HG03135 (cell line): Measurements from ENCODE around the gene ATP11C.
"Not testable (repeated sequence)": the region's sequence is repeated elsewhere in the genome, so short reads cannot be mapped to it uniquely, and the experiment has no call there.

ENCODE experiments used
- ATAC-seq: cut with Tn5 transposase; IDR thresholded peaks from one replicate; pipeline ENCODE4 v1.9.1; 2021; ENCODE audit warnings: mild to moderate bottlenecking, moderate library complexity; ENCODE audit not compliant: unreplicated experiment

The ATP11C gene

GRCh38 chrX:139924696-139925095 lies 8.2 kb downstream of the ATP11C start:
- ATAC-seq, result no peak

GRCh38 chrX:139924069-139924695 lies 8.7 kb downstream of the ATP11C start:
- ATAC-seq, result no peak

GRCh38 chrX:139921142-139921541 lies 11.7 kb downstream of the ATP11C start:
- not testable (repeated sequence) for ATAC-seq

DNA sequence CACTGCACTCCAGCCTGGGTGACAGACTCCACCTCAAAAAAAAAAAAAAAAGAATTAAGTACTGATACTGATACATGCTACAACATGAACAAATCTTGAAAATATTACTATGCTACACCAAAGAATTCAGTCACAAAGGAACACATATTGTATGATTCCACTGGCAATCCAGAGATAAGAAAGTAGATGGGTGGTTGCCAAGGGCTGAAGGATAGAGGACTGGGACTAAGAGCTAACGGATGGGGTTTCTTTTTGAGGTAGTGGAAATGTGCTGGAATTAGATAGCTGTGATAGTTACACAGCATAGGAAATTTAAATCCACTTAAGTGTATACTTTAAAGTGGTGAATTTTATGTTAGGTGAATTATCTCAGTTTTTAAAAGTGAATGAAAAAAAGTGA lies 12.5 kb downstream of the ATP11C start:
- no peak for ATAC-seq

GRCh38 chrX:139914421-139914820 lies 18.4 kb downstream of the ATP11C start:
- no peak for ATAC-seq

DNA sequence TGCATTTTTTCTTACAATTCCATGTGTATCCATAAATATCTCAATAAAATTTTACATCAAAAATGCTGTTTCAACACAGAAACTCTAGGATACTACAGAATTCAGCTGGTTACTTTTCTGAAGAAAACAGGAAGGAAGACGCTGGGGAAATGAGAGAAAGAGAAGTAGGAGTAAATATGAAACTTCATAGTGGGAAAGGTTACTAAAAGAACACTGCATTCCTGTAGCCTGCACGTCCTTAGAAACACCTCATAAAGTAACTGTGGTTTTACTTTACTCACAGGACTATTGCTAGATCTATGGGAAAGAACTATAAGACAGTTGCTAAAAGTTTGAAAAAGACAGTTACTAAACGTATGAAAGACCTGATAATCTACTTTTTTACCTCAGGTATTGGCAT lies 23.1 kb downstream of the ATP11C start:
- no peak for ATAC-seq

DNA sequence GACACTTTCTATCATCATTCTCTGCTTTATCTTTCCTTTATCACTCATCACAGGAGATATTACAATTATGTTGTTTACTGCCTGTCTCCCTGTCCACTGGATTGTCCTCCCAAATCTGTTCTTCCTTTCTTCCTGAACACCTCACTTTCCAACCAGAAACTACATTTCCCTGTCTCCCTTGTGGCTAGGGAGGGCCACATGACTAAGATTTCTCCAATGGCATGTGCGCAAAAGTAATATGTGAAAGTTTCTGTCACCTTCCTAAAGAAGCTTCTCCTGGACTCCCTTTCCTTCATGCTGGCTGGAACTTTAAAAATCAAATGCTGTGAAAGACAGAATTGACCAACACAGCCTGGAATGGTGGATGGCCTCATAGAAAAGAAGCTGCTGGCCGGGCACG lies 25.8 kb downstream of the ATP11C start:
- no peak for ATAC-seq

DNA sequence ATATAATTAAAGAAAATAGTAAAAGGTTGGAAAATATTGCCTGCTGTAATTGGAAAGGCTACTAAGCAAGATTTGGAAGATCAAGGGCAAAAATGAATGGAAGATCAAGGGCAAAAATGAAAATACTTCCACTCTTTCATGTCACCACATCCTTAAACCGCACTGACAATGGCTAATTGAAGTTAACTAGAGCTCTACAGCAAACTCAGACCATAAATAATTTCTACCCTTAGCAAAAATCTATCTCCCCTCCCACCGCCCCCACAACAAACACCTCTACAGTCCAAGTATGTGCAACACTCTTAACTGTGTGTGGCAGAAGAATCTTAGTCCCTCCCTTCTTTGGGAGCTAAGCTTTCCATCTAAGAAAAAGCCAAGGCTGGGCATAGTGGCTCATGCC lies 27.1 kb downstream of the ATP11C start:
- no peak for ATAC-seq

DNA sequence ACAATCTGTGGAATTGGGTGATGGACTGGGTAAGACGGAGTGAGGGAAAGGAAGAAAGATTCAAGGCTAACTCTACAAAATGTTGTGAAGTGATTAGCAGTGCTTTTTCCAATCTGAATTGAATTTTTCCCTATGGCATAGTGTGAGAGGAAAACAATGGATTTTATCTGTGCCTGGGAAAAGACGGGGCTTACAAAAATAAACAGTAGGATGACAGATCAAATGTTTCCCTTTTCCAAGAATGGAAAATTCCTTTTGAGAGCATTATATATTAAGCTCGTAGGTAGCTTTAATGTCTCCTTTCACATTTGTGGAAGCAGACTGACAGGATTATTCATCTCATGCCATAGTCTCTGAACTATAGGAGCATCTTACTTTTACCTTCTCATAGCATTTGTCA lies 27.8 kb downstream of the ATP11C start:
- ATAC-seq, result no peak

DNA sequence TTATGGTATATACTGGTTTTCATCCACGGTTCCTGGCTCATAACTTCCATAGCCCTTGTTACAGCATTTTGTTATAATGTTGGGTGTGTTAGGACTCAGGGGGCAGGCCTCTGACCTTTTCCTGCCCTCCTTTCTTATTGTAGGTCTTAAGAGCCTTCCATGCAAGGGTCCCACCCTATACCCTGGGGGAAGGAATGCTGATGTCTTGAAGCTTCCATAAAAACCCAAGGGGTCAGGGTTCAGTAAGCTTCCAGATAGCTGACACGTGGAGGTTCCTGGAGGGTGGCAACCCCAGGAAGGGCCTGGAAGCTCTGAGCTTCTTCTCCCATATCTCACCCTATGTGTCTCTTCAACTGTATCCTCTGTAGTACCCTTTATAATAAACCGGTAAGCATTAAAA lies 29.6 kb downstream of the ATP11C start:
- no peak for ATAC-seq

DNA sequence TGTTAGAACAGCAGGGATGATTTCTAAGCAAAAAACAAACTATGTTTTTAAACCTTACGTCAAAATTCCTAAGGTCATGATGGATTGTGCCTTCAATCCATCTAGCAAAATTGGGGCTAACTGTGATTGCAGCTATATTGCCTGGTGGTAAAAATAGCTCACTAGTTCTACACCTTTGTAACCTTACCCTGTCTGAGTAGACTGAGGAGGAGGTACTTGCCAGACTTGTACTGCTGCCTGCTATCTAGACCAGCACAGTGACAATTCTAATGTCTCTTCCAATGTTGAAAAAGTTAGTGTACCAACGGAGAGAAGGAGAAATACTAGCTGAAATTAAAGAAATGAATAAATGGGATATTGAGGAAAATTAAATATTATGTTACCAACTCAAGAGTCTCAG lies 30.3 kb downstream of the ATP11C start:
- ATAC-seq, result no peak

DNA sequence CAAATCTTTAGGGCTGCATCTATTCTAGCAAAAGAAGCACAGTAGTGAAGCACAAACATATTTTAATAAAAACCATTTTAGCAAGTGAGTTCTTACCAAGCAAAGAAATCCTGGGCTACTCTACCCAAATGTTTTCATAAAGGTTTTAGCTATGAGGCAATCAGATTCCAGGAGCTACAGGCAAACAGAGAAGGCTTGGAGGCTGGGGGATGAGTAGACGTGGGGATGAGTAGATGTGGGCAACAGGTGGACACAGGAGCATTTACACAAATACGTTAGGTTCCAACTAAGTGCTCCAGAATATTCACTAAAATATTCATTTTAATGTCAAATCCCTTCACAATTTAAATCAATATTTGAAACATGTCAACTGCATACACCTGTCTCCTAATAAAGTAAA lies 34.5 kb downstream of the ATP11C start:
- no peak for ATAC-seq

- no peak for ATAC-seq
Measured at GRCh38 chrX:139892512-139892911, 40.3 kb downstream of the ATP11C start.

DNA sequence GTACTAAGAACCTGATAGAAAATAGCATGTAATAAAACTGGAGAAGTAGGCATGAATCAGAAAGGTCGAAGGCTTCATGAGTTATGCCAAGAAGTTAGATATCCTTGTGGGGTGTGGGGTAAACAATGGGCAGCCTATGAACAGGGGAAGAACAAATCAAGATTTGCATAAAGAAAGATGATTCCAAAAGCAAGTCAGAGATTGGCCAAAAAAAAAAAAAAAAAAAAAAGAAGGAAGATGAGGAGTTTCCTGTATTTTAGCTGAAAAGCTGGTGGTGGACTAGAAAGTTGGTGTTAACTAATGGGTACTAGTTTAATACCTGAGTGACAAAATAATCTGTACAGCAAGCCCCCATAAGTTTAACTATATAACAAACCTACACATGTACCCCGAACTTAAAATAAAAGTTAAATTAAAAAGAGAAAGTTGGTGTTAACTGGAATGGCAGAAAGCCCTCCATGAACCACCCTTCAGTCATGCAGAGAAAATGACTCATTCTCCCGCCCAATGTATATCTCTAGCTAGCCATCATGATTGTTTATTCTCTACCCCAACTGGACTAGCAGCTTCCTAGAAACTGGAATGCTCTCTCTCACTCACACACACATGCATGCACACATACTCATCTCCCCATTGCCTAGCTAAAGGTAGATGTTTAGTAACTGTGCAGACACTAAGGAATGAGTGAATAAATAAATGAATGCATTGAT lies 41.7 kb downstream of the ATP11C start:
- ATAC-seq, result no peak

- no peak for ATAC-seq
Measured at GRCh38 chrX:139889760-139890159, 43.1 kb downstream of the ATP11C start.

GRCh38 chrX:139883984-139884383 lies 48.9 kb downstream of the ATP11C start:
- no peak for ATAC-seq

- no peak for ATAC-seq
Measured at GRCh38 chrX:139882299-139882698, 50.6 kb downstream of the ATP11C start.

GRCh38 chrX:139881572-139881971 lies 51.3 kb downstream of the ATP11C start:
- ATAC-seq, result no peak

- ATAC-seq, result no peak
Measured at GRCh38 chrX:139881130-139881529, 51.7 kb downstream of the ATP11C start.

- ATAC-seq, result no peak
Measured at GRCh38 chrX:139877710-139878414, 55.0 kb downstream of the ATP11C start.

- ATAC-seq, result no peak
Measured at GRCh38 chrX:139875841-139876240, 57.0 kb downstream of the ATP11C start.

- ATAC-seq, result no peak
Measured at GRCh38 chrX:139869796-139870195, 63.1 kb downstream of the ATP11C start.
